Measurements from ENCODE around the gene CCRL2.

The CCRL2 gene

DNA sequence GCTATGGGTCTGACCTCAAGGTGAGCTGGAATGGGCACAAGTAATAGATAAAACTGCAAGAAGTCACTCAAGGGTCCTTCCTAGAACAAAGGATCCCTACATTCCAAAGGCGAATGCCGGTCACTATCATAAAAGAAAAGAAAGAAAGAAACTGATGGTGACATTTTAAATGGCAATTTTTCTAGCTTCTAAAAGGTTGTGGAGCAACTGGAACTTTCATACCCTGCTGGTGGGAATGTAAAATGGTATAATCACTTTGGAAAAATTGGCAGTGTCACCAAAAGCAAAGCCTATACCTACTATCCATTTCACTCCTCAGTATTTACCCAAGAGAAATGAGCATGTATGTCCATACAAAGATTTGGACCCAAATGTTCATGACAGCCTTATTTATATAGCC, 4.2 kb downstream of the CCRL2 start:
- H3K27ac ChIP-seq = no peak overlapping the region
- H3K4me2 ChIP-seq (ENCODE audit: low read length) = no peak overlapping the region
- no peaks in the 10 kb centered on the region for H3K9me3 ChIP-seq (ENCODE audit: control insufficient read depth, low read length)
- H3K79me2 ChIP-seq = no peaks in the 10 kb centered on the region
- no peak overlapping the region for H3K9ac ChIP-seq
- no peak overlapping the region for H3K4me3 ChIP-seq (ENCODE audit: low read depth, low read length)
- TF ChIP-seq, protein P1, sequence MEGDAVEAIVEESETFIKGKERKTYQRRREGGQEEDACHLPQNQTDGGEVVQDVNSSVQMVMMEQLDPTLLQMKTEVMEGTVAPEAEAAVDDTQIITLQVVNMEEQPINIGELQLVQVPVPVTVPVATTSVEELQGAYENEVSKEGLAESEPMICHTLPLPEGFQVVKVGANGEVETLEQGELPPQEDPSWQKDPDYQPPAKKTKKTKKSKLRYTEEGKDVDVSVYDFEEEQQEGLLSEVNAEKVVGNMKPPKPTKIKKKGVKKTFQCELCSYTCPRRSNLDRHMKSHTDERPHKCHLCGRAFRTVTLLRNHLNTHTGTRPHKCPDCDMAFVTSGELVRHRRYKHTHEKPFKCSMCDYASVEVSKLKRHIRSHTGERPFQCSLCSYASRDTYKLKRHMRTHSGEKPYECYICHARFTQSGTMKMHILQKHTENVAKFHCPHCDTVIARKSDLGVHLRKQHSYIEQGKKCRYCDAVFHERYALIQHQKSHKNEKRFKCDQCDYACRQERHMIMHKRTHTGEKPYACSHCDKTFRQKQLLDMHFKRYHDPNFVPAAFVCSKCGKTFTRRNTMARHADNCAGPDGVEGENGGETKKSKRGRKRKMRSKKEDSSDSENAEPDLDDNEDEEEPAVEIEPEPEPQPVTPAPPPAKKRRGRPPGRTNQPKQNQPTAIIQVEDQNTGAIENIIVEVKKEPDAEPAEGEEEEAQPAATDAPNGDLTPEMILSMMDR (IDR thresholded peaks at IDR 0.05) = no peak
- no peaks in the 10 kb centered on the region for H3K27me3 ChIP-seq (ENCODE audit: control insufficient read depth, insufficient read depth, low read length)
- H3K4me1 ChIP-seq = no peaks in the 10 kb centered on the region
- H3K36me3 ChIP-seq (ENCODE audit: control insufficient read depth, insufficient read depth, low read length) = no peaks in the 10 kb centered on the region
- H2AFZ ChIP-seq = no peak overlapping the region

DNA sequence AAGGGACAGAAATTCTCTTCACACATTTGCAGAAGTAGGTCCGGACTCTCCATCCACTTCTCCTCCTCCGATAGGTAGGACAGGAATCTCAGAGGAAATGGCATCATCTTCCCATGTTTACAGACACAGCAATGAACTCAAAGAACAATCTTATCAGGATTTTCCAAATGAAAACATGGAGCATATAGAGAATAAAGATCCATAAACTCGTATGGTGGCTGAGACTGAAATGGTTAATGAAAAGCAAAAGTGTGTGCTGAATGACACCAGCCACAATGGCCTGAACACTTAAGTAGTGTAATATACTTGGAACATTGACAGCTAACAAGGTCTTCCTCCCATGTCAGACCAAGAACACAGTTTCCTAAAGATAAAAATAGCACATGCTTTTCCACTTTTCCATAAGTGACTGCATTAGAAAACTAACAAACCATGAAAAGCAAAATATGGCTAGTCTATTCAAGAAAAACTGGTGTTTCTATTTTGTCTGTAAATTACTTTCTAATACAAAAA, 5.8 kb downstream of the CCRL2 start:
- Histone ChIP-seq H3K9ac (no peak overlapping the region), H2AFZ (no peak overlapping the region), H3K4me2 (ENCODE audit: low read length) (no peak overlapping the region), H3K4me3 (ENCODE audit: low read depth, low read length) (no peak overlapping the region), H3K79me2 (no peaks in the 10 kb centered on the region), H3K36me3 (ENCODE audit: control insufficient read depth, insufficient read depth, low read length) (no peaks in the 10 kb centered on the region), H3K27me3 (ENCODE audit: control insufficient read depth, insufficient read depth, low read length) (no peaks in the 10 kb centered on the region), H3K4me1 (no peaks in the 10 kb centered on the region), H3K27ac (no peak overlapping the region), H3K9me3 (ENCODE audit: control insufficient read depth, low read length) (no peaks in the 10 kb centered on the region)
- TF ChIP-seq, protein P1 (IDR thresholded peaks at IDR 0.05) = no peak

DNA sequence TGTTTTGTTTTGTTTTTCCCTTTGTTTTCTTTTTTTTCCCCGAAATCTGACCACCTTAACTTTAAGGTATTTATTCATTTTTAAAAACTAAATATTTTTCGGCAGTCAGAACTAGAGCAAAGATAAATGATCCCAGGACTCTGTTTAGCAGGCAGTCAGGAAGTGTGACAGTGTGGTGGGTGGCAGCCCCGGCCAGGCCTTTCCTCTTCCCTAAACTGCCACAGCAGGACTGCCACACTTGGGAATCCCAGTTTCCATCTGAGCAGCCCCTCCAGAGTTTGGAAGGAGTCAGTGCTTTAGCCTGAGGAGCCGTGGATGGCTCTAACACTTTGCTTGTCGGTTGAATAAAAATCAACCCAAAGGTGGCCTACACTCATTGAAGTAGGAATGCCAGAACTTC, 6.9 kb downstream of the CCRL2 start:
- Histone ChIP-seq H3K4me3 (ENCODE audit: low read depth, low read length) (no peak overlapping the region), H3K27me3 (ENCODE audit: control insufficient read depth, insufficient read depth, low read length) (no peaks in the 10 kb centered on the region), H3K36me3 (ENCODE audit: control insufficient read depth, insufficient read depth, low read length) (no peaks in the 10 kb centered on the region), H3K4me2 (ENCODE audit: low read length) (no peak overlapping the region), H3K79me2 (no peaks in the 10 kb centered on the region), H2AFZ (no peak overlapping the region), H3K9me3 (ENCODE audit: control insufficient read depth, low read length) (no peaks in the 10 kb centered on the region), H3K4me1 (no peaks in the 10 kb centered on the region), H3K9ac (no peak overlapping the region), H3K27ac (no peak overlapping the region)
- TF ChIP-seq, protein P1 (IDR thresholded peaks at IDR 0.05) = no peak

DNA sequence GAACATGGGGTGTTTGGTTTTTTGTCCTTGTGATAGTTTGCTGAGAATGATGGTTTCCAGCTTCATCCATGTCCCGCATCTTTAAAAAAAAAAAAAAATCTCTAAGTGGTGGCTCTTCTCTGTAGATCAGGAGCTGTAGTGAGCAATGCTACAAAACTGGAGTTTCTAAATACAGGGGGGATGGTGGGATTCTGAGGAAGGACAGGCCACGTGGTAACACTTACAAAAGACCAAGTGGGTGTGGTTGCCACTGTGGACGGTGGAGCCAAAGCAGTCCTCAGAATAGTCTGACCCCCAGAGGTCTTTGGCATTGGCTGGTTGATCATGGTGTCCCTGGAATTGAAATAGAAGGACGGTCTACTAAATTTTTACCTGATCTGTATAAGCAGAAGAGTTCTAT, 7.7 kb downstream of the CCRL2 start:
- TF ChIP-seq, protein P1 (IDR thresholded peaks at IDR 0.05) = no peak
- Histone ChIP-seq H3K4me1 (no peaks in the 10 kb centered on the region), H3K9me3 (ENCODE audit: control insufficient read depth, low read length) (no peaks in the 10 kb centered on the region), H3K36me3 (ENCODE audit: control insufficient read depth, insufficient read depth, low read length) (no peaks in the 10 kb centered on the region), H3K27ac (no peak overlapping the region), H3K9ac (no peak overlapping the region), H2AFZ (no peak overlapping the region), H3K4me2 (ENCODE audit: low read length) (no peak overlapping the region), H3K79me2 (no peaks in the 10 kb centered on the region), H3K4me3 (ENCODE audit: low read depth, low read length) (no peak overlapping the region), H3K27me3 (ENCODE audit: control insufficient read depth, insufficient read depth, low read length) (no peaks in the 10 kb centered on the region)

DNA sequence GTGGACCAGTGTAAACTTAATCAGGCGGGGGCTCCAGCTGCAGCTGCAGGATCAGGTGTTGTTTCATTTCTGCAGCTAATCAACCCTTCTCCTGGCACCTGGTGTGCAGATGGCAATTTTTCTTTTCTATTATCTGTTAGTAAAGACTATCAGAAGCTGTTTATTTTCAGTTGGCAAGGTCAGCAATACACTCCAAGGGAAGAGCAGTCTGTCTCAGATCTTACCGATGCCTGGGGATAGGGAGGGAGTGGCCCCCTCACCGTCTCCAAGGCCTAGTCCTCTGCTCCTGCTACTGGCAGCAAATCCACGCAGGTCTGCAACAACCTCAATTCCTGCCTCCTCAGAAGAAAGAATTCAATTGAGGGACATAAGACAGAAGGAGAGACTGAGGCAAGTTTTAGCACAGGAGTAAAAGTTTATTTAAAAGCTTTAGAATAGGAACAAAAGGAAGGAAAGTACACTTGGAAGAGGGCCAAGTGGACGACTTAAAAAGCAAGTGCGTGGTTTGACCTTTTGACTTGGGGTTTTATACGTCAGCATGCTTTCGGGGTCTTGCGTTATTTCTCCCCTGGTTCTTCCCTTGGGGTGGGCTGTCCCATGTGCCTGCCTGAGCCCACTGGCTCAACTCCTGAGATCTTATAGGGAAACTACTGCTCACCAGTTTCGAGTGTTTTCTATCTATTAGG, 9.2 kb downstream of the CCRL2 start:
- Histone ChIP-seq H3K4me3 (ENCODE audit: low read depth, low read length) (no peak overlapping the region), H3K9me3 (ENCODE audit: control insufficient read depth, low read length) (no peaks in the 10 kb centered on the region), H2AFZ (no peak overlapping the region), H3K27ac (no peak overlapping the region), H3K9ac (no peak overlapping the region), H3K4me1 (no peaks in the 10 kb centered on the region), H3K4me2 (ENCODE audit: low read length) (no peak overlapping the region), H3K79me2 (no peaks in the 10 kb centered on the region), H3K36me3 (ENCODE audit: control insufficient read depth, insufficient read depth, low read length) (no peaks in the 10 kb centered on the region), H3K27me3 (ENCODE audit: control insufficient read depth, insufficient read depth, low read length) (no peaks in the 10 kb centered on the region)
- TF ChIP-seq, protein P1 (IDR thresholded peaks at IDR 0.05) = no peak
